ENCODE measurements around the gene IRX2. TPM values are rescaled to one million over a fixed set of nuclear protein-coding genes. Genes with fewer than 3 reads are reported as not detected.

Gene IRX2
- total RNA-seq, 1 experiment from 2014 or later = 0.10 TPM

GRCh38 chr5:2773327-2773726 lies 21.9 kb upstream of the IRX2 start:
- no peak overlapping the region for H3K27ac ChIP-seq (ENCODE audit: low read length)
- no TSS peak for BruUV-seq (replicated peaks)
- H3K36me3 ChIP-seq (ENCODE audit: control insufficient read depth, insufficient read depth, low read length) = no peaks in the 10 kb centered on the region
- H3K4me1 ChIP-seq (ENCODE audit: control insufficient read depth, insufficient read depth, low read length) = no peaks in the 10 kb centered on the region
- CTCF ChIA-PET = no interaction called here
- no peak overlapping the region for H3K4me3 ChIP-seq (ENCODE audit: low read depth in 2 of 2, low read length in 2 of 2)
- DNase-seq (ENCODE audit: low read depth, low spot score) (no peak), ATAC-seq (no peak)
- no peaks in the 10 kb centered on the region for H3K9me3 ChIP-seq (ENCODE audit: control insufficient read depth, insufficient read depth, low read depth, low read length)
- intact Hi-C loops (cut with micrococcal nuclease; ENCODE audit: unreplicated experiment) = no loop called here
- POLR2A ChIA-PET = no interaction called here
- in situ Hi-C loops (cut with HindIII; ENCODE audit: low pct_unique_long_range_greater_than_20kb, low sequenced_read_pairs) = no loop called here
- TF ChIP-seq TCF7L2 (IDR thresholded peaks at IDR 0.05; ENCODE audit: low read depth, low read length) (no peak), POLR2AphosphoS5 (IDR thresholded peaks at IDR 0.05; ENCODE audit: low read depth, low read length) (no peak), REST (IDR thresholded peaks at IDR 0.05; ENCODE audit: insufficient read depth in 1 of 2, low read depth in 2 of 2, low read length in 1 of 2) (no peak), CTCF (IDR thresholded peaks at IDR 0.05) (no peak), SIN3A (IDR thresholded peaks at IDR 0.05; ENCODE audit: borderline replicate concordance, insufficient read depth, low read depth, low read length) (no peak)
- H3K27me3 ChIP-seq (ENCODE audit: control insufficient read depth, insufficient read depth, low read length) = peaks cover 2% of the 10 kb centered on the region; the same call in 1 of the 2 replicates

- DNase-seq (ENCODE audit: low read depth, low spot score) = no peak
- POLR2A ChIA-PET = no interaction called here
- Histone ChIP-seq H3K4me1 (ENCODE audit: control insufficient read depth, insufficient read depth, low read length) (no peaks in the 10 kb centered on the region), H3K9me3 (ENCODE audit: control insufficient read depth, insufficient read depth, low read depth, low read length) (no peaks in the 10 kb centered on the region), H3K27me3 (ENCODE audit: control insufficient read depth, insufficient read depth, low read length) (peaks cover 2% of the 10 kb centered on the region), H3K4me3 (ENCODE audit: low read depth in 2 of 2, low read length in 2 of 2) (no peak overlapping the region), H3K27ac (ENCODE audit: low read length) (no peak overlapping the region), H3K36me3 (ENCODE audit: control insufficient read depth, insufficient read depth, low read length) (no peaks in the 10 kb centered on the region)
- CTCF ChIA-PET = no interaction called here
- intact Hi-C loops (cut with micrococcal nuclease; ENCODE audit: unreplicated experiment) = no loop called here
- in situ Hi-C loops (cut with HindIII; ENCODE audit: low pct_unique_long_range_greater_than_20kb, low sequenced_read_pairs) = no loop called here
- BruUV-seq (replicated peaks) = no TSS peak
- TF ChIP-seq TCF7L2 (IDR thresholded peaks at IDR 0.05; ENCODE audit: low read depth, low read length) (no peak), REST (IDR thresholded peaks at IDR 0.05; ENCODE audit: insufficient read depth in 1 of 2, low read depth in 2 of 2, low read length in 1 of 2) (no peak), POLR2AphosphoS5 (IDR thresholded peaks at IDR 0.05; ENCODE audit: low read depth, low read length) (no peak), SIN3A (IDR thresholded peaks at IDR 0.05; ENCODE audit: borderline replicate concordance, insufficient read depth, low read depth, low read length) (no peak), CTCF (IDR thresholded peaks at IDR 0.05) (no peak)
- no peak for ATAC-seq
Measured at GRCh38 chr5:2767089-2767488, 15.6 kb upstream of the IRX2 start.
